Measurements from ENCODE around the gene VRK3. TPM values are rescaled to one million over a fixed set of nuclear protein-coding genes. Genes with fewer than 3 reads are reported as not detected.

VRK3 gene
- total RNA-seq, 3 donors from 2014 or later (not counting 1 experiment from before 2014, with no cell fraction given), result 82.7 to 105 (median 93.7) TPM

DNA sequence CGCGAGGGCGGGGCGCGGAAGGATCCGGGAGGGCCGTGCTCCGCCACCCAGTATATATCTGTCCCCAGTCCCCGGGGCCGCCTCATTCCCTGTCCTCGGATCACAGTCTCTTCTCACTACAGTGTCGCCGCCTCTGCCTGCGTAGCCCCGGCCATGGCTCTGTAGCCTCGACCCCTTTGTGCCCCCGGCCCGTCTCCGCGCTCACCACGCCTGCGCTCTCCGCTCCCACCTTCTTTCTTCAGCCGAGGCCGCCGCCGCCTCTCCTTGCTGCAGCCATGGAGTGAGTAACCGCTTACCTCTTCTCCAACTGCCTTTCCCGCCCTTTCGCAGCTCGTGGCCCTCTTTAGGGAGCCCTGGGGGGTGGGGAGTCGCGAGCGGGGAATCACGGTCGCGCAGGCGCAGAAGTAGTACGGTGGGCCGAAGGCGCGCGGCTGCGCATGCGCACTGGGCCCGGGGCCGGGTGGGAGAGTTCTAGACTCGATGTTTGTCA is 96.0 kb downstream of the VRK3 start, which contains the start of the genes ATF5 and NUP62:
Gene ATF5 (plus strand): TSS at position 85 of the 490 bp plus-strand sequence. CDS start 1,646 bp downstream, outside the sequence.
Gene NUP62 (minus strand): TSS at position 384 of the 490 bp plus-strand sequence. CDS start 19,697 bp downstream, outside the sequence.
- TF ChIP-seq, protein P1, sequence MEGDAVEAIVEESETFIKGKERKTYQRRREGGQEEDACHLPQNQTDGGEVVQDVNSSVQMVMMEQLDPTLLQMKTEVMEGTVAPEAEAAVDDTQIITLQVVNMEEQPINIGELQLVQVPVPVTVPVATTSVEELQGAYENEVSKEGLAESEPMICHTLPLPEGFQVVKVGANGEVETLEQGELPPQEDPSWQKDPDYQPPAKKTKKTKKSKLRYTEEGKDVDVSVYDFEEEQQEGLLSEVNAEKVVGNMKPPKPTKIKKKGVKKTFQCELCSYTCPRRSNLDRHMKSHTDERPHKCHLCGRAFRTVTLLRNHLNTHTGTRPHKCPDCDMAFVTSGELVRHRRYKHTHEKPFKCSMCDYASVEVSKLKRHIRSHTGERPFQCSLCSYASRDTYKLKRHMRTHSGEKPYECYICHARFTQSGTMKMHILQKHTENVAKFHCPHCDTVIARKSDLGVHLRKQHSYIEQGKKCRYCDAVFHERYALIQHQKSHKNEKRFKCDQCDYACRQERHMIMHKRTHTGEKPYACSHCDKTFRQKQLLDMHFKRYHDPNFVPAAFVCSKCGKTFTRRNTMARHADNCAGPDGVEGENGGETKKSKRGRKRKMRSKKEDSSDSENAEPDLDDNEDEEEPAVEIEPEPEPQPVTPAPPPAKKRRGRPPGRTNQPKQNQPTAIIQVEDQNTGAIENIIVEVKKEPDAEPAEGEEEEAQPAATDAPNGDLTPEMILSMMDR (IDR thresholded peaks at IDR 0.05), result no peak
- peak within 1 kb of the TSS; percentile 91 for H3K27ac ChIP-seq (ENCODE audit: low read length)
- H3K27me3 ChIP-seq (ENCODE audit: control insufficient read depth, insufficient read depth, low read length), result no peaks in the 10 kb centered on the region
- no peaks in the 10 kb centered on the region for H3K9me3 ChIP-seq (ENCODE audit: control insufficient read depth, insufficient read depth, low read length)
- H3K9me3 Mint-ChIP-seq, result peaks cover 0 to 5% of the 10 kb centered on the region in 2 donors
- peaks cover 61 to 68% of the 10 kb centered on the region in 2 donors for H3K4me1 Mint-ChIP-seq
- peak within 1 kb of the TSS; percentile 97 for H3K4me3 ChIP-seq (ENCODE audit: low read length)
- H3K27me3 Mint-ChIP-seq (ENCODE audit: low read depth in 2 of 2), result no peaks in the 10 kb centered on the region
- H3K4me3 Mint-ChIP-seq, result peak within 1 kb of the TSS; percentile 99
- intact Hi-C loops (cut with micrococcal nuclease), result loop anchor here (2.0 kb wide), 1 partner anchor 52 kb away; the partner anchor contains the start of genes AKT1S1 and TBC1D17
- H3K36me3 ChIP-seq (ENCODE audit: control insufficient read depth, insufficient read depth, low read length), result peaks cover 19% of the 10 kb centered on the region
- H3K4me1 ChIP-seq (ENCODE audit: control insufficient read depth, insufficient read depth, low read length), result peaks cover 66% of the 10 kb centered on the region
- peak within 1 kb of the TSS; percentile 97 for H3K27ac Mint-ChIP-seq
- ATAC-seq (peak; percentile 51 to 68 (median 55)), DNase-seq (peak; percentile 95 to 96)
- no peaks in the 10 kb centered on the region for H3K36me3 Mint-ChIP-seq
- under 1% methylated on average over 48 of the region's 48 CpGs for WGBS (ENCODE audit: insufficient coverage)

DNA sequence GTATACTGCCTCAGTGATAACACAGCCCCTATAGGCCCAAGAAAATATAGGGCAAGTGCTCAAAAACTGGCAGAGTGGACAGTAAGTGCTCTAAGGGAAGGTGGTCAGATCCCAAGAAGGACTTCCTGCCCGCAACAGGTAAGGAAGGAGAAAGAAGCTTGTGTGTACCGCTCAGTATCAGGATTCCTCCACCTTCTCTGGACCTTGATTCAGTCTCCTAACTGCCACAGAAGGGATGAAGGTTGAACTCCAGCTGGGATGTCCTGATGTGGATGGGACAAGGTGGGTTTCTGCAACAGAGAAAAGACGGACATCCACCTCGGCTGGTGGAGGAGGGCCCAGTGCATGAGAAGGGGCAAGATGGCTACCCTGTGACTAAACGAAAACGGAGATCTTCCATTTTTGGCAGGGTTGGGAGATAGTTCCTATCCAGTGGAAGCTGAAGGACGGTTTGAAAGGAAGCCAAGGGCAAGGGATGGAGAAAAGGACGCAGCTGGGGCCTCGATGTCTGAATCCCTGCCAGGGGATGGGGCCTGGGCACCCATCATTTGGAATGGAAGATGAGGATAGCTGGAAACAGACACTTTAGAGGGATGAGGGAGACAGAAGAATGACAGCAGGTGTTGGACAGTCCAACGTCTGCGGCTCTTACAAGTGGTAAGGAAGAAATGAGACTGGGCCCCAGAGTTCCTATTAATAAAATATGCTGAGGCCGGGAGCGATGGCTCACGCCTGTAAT is 97.5 kb downstream of the VRK3 start:
- H3K36me3 Mint-ChIP-seq, result no peaks in the 10 kb centered on the region
- peaks cover 51 to 55% of the 10 kb centered on the region in 2 donors for H3K4me1 Mint-ChIP-seq
- H3K27ac ChIP-seq (ENCODE audit: low read length), result no peak overlapping the region

DNA sequence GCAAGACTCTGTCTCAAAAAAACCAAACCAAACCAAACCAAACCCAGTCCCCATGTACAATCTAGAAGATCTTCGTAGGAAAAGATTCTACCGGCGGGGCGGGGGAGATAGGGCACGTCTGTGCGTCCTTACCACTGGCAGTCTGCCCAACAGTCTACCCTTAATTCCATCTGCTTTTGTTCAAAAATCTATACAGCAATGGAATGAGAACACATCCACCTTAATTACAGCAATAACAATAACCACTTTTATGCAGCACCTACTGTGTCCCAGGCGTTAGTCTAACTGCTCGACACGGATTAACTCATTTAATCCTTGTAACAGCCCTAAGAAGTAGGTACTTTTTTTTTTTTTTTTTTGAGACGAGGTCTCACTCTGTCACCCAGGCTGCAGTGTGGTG is 98.7 kb downstream of the VRK3 start:
- Histone ChIP-seq H3K4me1 (ENCODE audit: control insufficient read depth, insufficient read depth, low read length) (peaks cover 56% of the 10 kb centered on the region), H3K27me3 (ENCODE audit: control insufficient read depth, insufficient read depth, low read length) (no peaks in the 10 kb centered on the region), H3K36me3 (ENCODE audit: control insufficient read depth, insufficient read depth, low read length) (peaks cover 34% of the 10 kb centered on the region), H3K9me3 (ENCODE audit: control insufficient read depth, insufficient read depth, low read length) (no peaks in the 10 kb centered on the region), H3K4me3 (ENCODE audit: low read length) (no peak overlapping the region), H3K27ac (ENCODE audit: low read length) (no peak overlapping the region)
- Mint-ChIP-seq H3K27ac (no peak overlapping the region), H3K4me3 (no peak overlapping the region), H3K36me3 (no peaks in the 10 kb centered on the region), H3K4me1 (peaks cover 45 to 51% of the 10 kb centered on the region in 2 donors), H3K9me3 (peaks cover 0 to 2% of the 10 kb centered on the region in 2 donors), H3K27me3 (ENCODE audit: low read depth in 2 of 2) (no peaks in the 10 kb centered on the region)
- WGBS (ENCODE audit: insufficient coverage), result 93% methylated on average over 10 of the region's 10 CpGs
- no peak for DNase-seq
- ATAC-seq, result no peak
- TF ChIP-seq, protein P1 (IDR thresholded peaks at IDR 0.05), result no peak
- intact Hi-C loops (cut with micrococcal nuclease), result no loop called here

More for the DNA sequence above, 97.5 kb downstream of the VRK3 start:
- H3K4me3 Mint-ChIP-seq, result peak overlapping the region; percentile 99
- peaks cover 0 to 5% of the 10 kb centered on the region in 2 donors for H3K9me3 Mint-ChIP-seq
- no peak overlapping the region for H3K4me3 ChIP-seq (ENCODE audit: low read length)
- H3K36me3 ChIP-seq (ENCODE audit: control insufficient read depth, insufficient read depth, low read length), result peaks cover 32% of the 10 kb centered on the region
- H3K27ac Mint-ChIP-seq, result peak overlapping the region; percentile 97
- intact Hi-C loops (cut with micrococcal nuclease), result loop anchor here (2.0 kb wide), 1 partner anchor 51 kb away; the partner anchor contains the start of genes AKT1S1 and TBC1D17
- H3K27me3 ChIP-seq (ENCODE audit: control insufficient read depth, insufficient read depth, low read length), result no peaks in the 10 kb centered on the region
- H3K27me3 Mint-ChIP-seq (ENCODE audit: low read depth in 2 of 2), result no peaks in the 10 kb centered on the region
- WGBS (ENCODE audit: insufficient coverage), result 84% methylated on average over 13 of the region's 14 CpGs
- DNase-seq (no peak), ATAC-seq (no peak)
- H3K9me3 ChIP-seq (ENCODE audit: control insufficient read depth, insufficient read depth, low read length), result no peaks in the 10 kb centered on the region
- peaks cover 66% of the 10 kb centered on the region for H3K4me1 ChIP-seq (ENCODE audit: control insufficient read depth, insufficient read depth, low read length)
- TF ChIP-seq, protein P1 (IDR thresholded peaks at IDR 0.05), result no peak

Other genes starting within 250 kb of the VRK3 start
- 10 to 100 TPM; 17.7 to 33.1 (median 20.6) TPM for gene FUZ, start 212.1 kb downstream of the VRK3 start, total RNA-seq
- gene MED25, start 207.1 kb downstream of the VRK3 start, total RNA-seq, result 100 to 1,000 TPM in 1 of 3 donors, 10 to 100 TPM in 2; 64.2 to 132 (median 69.5) TPM
- gene PTOV1, start 174.2 kb downstream of the VRK3 start, total RNA-seq, result 100 to 1,000 TPM; 116 to 132 (median 128) TPM
- gene PNKP, start 157.8 kb downstream of the VRK3 start, total RNA-seq, result 100 to 1,000 TPM; 228 to 253 (median 243) TPM
- 10 to 100 TPM; 12.8 to 17.8 (median 16.1) TPM for gene AKT1S1, start 148.0 kb downstream of the VRK3 start, total RNA-seq
- gene TBC1D17, start 147.7 kb downstream of the VRK3 start, total RNA-seq, result 10 to 100 TPM; 45.8 to 59.7 (median 54.4) TPM
- 1 to 10 TPM; 3.0 to 3.8 (median 3.4) TPM for gene IL4I1, start 128.5 kb downstream of the VRK3 start, total RNA-seq
- gene ATF5, start 96.2 kb downstream of the VRK3 start, total RNA-seq, result 10 to 100 TPM; 11.7 to 15.4 (median 14.2) TPM
- gene NUP62, start 95.9 kb downstream of the VRK3 start, total RNA-seq, result 10 to 100 TPM; 34.2 to 57.4 (median 40.9) TPM
- under 1 TPM in 2 of 3 donors, not detected in 1; 0.40 to 0.75 TPM for gene SIGLEC11, start 64.2 kb downstream of the VRK3 start, total RNA-seq
- gene ZNF473, start 633 bp upstream of the VRK3 start, total RNA-seq, result 10 to 100 TPM in 2 of 3 donors, 1 to 10 TPM in 1; 7.9 to 16.2 (median 12.9) TPM
- gene IZUMO2, start 137.9 kb upstream of the VRK3 start, total RNA-seq, result not detected
- gene MYH14, start 178.2 kb upstream of the VRK3 start, total RNA-seq, result not detected